HG03139 (cell line): Measurements from ENCODE around the gene MAML3.

ENCODE experiments used
- ATAC-seq: cut with Tn5 transposase; IDR thresholded peaks from one replicate; pipeline ENCODE4 v1.9.1; 2021; ENCODE audit not compliant: unreplicated experiment

Gene MAML3

DNA sequence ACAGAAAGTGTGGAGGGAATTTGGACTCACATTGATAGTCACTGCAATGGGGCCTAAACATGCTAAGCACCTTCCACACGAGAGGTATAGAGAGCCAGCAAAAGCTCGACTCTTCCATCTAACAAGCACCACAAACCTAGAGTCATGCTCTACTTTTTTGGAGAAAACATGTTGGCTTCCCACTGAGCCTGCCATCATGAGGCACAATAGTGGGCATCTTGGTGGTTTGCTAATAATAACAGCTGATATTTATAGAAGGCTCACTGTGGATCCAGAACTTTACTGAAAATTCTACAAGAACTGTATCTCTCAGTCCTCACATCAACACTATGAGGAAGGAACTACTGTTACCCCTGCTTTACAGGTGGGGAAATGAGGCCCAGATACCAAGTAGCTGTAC is 26.6 kb downstream of the MAML3 start:
- no peak for ATAC-seq

DNA sequence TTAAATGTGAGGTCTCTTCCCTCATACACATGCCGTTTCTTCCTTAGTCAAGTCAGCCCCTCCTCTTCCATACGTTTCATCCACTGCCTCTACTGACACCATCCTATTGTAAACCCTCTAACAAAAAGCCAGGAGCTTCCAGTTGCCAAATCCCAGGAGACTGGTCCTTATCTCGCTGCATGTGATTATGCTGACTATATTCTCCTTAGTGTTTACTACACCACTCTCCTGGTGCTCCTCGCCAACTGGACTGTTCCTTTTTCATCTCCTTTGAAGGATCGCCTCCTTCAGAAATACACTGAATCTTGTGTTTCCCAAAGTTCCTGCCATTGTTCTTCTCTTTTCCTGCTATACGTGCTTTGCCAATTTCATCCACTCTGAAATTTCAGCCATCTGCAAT is 27.7 kb downstream of the MAML3 start:
- no peak for ATAC-seq

DNA sequence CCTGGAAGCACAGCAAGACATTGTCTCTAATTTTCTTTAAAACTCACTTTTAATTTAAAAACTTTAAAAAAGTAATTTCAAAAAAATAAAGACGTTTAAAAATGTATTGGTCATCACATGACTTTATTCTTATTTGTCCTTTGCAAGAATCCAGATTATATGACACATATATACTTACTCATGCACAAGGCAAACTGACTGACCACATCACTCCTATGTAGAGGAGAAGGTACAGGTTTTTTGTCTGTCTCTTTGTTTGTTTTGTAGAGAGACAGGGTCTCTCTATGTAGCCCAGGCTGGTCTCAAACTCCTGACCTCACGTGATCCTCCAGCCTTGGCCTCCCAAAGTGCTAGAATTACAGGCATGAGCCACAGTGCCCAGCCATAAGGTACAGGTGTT is 28.6 kb downstream of the MAML3 start:
- no peak for ATAC-seq

DNA sequence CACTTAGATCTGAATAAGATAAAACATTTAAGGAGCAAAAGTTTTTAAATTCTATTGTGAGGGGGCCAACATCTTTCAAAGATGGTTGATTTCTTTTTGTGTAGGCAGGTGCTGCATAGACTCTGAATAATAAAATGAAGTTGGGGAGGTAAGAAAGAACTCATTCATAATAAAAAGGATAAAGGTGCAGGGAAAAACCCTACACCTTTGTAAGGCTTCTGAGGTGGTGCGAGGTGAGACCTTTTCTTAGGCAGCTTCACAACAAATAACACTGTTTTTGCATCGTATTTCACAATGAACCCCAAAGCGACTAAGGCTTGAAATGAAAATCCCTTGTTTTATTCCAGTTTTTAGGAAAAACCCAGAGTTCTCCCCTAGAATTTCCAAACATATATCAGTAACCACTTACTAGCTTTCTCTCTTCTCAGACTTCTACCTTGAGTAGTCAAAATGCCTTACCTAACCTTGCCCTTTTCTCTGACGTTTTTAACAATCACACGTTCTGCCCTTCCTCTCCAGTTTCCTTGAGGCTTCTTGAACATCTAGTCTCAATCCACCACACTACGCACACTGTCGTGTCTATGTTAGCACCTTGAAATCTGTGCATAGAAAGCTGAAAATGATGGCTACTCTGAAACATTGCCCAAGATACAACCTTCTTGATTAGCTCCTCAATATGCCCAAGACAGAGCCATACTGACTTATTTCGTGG is 30.2 kb downstream of the MAML3 start:
- no peak for ATAC-seq

DNA sequence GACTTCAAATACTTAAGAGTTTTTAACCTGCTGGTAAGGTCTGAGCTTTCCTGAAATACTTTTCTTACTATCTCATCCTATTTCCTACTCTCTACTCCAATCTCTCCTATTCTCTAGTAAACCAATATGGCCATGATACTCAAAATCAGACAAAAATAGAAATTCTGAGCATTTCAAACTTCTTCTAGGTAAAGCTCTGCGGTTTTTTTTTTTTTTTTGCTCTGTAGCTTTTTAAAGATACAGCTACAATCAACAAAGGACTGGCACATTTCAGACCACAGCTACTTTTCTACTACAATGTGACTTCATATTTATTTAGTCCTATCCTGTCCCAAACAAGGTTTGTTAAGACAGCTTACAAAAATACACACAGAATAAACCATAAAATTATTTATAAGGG is 31.1 kb downstream of the MAML3 start:
- no peak for ATAC-seq

DNA sequence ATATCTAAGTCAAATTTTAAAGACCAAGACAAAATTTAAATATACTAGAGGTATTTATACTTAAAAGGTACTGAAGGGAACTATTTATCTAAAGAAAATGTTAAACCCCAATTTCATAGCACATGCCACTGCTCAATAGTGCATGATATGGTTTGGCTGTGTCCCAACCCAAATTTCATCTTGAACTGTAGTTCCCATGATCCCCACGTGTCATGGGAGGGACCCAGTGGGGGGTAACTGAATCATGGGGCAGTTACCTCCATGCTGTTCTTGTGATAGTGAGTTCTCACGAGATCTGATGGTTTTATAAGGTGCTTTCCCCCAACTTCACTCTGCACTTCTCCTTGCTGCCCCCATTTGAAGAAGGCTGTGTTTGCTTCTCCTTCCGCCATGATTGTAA is 32.3 kb downstream of the MAML3 start:
- ATAC-seq: no peak

DNA sequence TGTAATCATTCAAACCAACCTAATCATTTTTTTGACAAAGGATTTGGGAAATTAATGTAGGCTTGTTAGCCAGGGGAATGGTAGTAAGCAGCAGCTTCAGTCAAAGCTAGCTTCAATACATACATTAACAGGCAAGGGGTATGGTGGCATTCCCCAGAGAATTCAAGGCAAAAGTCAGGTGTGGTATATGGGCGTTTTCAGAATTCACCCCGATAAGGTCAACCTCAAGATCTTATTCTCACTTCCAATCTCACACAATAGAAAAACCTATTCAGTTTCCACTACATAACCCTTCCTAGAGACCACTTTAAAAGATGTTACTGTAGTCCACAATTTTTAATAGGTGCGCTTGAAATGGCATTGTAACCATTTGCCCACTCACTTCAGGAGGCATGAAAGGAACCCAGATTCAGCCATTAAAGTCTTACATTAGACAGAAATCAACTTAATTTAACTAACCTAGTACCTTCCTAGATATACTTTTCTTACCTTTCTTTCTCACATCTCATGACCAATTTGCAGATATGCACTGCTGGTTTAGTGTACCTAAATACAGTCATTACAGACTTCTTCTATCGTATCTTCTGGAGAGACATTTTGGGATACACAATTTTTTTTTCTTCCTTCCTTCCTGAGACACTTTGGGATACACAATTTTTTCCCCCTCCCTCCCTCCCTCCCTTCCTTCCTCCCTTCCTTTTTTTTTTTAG is 34.9 kb downstream of the MAML3 start:
- no peak for ATAC-seq

DNA sequence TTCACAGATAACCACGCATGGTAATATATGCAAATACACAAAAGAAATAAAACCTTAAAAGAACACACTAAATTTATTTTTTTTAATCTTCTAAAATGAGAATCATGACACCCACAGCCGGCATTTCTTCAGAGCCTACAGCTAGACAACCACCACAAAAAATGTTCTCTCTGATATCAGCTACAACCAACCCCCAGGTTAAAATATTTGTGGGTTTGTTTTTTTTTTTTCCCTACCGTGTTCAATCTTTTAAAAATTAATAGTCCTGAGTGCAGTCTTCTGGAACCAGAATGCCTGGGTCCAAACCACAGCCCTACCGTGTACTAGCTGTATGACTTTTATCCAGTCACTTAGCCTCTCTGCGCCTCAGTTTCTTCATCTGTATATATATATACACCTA is 36.0 kb downstream of the MAML3 start:
- no peak for ATAC-seq

DNA sequence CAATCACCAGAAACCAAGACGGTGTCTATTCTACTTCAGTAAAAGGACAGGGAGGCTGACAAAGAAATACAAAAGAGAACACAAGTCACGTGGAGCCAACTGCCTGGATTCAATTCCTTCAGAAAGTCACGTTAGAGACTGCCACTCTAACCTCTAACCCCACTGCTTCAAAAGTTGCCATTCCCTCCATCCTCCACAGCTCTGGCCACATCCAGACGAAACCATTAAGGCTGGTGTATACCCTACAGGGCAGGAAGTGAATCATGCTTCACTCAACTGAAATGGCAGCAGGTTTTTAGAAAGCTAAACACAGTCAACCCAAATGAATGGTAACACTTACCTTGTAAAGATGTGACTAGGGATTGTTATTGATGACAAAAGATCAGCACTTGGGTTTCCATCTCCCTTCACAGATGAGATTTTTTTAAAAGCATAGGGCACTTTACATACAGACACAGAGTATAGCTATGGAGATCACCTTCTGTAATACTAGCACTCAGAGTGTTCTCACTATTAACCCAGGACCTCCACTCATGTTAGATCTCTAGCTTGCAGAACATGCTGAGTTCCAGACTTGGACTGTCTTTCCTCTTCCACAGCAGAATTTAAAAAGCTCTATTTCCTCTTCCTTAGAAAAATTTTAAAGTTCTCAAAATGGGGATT is 37.4 kb downstream of the MAML3 start:
- ATAC-seq: no peak

DNA sequence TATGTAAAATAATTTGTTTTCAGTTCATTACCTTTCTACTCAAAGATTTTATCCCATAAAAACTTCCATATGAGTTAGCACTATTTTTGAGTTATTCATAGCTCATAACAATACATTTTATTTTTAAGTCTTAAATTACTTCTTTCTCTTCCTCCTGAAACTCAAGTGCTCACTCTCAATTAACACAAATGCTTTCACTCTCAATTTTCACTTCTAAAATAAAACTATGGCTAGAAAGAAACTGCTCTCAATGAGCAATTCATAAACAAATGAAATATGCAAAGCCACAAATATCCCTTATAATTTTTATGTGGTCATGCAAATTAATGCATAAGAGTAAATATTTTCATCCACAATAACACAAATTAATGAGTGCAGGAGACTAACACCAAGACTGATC is 38.8 kb downstream of the MAML3 start:
- no peak for ATAC-seq

DNA sequence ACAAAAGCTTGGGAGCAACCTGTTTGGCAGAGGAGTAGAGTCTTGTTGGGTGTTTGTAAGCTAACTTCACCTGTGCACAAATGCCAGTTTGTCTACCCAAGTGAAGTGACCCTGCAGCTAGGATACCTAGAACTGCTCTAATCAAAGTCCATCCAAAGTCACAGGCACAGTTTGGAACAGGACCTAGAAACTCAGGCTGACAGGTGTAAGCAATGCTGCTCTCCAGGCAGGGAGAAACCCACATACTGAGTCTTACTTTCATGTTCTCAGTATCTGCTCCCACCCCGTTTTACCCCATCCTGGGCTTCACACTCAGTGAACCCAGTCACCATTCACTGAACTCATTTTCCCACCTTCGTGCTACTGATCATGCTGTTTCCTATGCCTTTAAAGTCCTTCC is 40.3 kb downstream of the MAML3 start:
- peak; percentile 51 for ATAC-seq

DNA sequence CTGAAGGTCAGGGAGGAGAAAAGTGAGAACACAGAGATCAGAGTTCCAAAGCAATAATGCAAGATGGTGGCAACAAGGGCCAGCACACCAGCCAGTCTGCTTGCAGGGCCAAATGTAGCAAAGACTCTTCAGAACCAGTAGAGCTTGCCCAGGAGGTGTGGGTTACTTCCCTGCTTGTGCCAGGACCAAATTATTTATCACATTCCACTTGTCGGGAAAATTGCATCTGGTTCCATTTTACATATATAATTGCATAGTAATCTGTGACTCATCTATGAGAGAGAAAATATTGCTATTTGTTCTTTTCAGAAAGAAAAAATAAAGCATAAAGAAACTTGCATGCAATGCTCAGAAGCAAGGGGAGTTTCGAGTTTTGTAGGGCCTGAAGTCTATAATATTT is 41.4 kb downstream of the MAML3 start:
- ATAC-seq: no peak

DNA sequence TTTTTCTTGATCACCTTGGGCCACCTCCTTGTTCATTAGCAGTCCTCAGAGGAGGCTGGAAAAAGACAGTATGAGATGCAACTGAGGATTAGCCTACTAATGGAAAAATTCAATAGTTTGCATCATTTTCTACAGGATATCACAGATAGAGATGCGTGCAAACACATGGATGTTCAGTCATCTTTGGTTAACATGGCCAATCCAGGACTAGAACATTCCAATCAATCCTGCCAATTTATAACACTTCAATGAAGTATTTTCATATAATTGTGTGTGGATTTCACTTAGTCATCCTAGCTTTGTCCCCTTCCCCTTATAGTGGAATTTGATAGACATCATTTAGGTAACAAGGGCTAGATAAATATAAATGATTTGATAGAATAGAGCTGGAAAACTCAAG is 42.7 kb downstream of the MAML3 start:
- no peak for ATAC-seq

DNA sequence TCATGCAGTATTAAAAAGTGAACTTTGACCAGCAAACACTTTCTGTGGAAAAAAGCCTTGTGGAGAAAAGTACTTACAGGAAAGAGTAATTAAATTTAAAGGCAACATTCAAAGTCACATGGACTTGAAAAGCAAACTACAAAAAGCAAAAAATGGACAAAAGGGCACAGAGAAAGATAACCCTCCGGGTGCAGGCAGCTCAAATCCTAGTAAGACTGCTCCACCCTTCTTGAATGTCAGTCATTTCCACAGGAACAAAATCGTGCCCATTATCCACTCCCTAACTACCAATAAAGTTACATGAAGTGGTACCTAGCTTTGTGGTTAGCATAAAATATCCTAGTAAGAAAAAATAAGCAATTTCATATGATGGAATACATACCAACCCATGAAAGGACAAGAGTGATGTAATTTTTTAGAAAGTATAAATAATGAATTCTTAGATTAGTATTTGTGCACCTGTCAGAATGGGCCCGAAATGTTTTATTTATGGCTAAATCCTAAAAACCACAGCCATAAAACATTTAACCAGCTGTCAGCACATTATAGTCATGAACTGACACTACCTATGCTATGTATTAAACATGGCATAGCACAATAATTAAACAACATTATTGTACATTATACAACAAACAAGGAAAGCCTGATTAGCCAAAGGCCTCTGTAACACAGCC is 43.3 kb downstream of the MAML3 start:
- ATAC-seq: no peak

DNA sequence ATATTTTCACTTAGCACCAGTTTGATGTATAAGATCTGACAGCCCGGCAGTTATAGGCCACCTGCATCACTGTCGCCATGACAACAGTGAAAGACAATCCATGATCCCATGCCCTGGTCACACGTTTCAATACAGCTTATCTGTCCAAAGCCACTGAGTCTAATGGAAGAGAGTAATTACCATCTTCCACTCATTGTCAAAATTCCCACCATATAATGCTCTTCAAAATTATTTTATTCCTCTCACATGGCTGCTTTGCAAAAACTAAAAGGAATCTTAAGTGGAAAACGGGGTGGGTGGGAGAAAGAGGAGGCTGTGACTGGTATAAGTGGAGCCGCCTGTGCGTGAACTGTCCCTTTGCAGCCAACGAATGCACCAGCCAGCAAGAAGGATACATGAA is 44.2 kb downstream of the MAML3 start:
- ATAC-seq: no peak

DNA sequence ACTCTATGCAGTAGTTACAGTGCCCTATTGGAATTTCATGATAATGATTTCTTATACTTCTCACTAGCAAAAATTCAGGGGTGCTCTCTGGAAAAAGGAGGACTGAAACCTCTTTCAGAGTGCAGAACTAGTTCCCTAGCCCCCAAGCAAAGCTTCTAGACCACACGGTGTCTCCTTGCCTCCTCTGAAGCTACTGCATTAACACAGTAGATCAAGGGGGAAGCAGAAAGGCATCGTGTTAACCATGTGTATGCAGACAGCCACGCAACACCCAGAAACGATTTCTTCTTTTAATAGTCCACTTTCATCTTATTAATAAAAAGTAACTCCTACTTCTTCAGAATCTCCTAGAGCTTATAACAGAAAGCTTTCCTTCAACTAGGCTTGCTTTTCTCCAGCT is 44.7 kb downstream of the MAML3 start:
- ATAC-seq: no peak

DNA sequence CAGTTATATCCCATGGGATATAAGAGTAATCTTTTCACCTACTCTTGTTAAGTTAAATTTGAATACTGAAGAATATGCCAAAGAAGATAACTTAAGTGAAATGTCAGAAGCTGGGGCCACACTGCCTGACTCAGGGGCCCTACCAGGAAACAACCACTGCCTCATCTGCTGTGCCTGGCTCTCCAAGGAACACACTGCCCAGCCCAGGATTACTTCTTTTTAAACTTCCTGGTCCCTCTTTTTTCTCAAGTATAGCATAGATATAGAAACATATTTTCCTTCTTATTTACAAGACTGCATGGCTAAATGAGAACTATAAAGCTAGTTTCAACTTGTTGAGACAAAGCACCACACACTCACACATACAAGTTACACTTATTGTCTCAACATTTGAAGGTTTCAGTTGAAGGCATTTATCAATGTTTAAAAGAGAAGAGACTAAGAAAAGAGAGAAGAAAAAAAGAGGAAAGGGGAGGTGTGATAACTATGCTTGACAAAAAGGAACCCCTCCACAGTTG is 45.2 kb downstream of the MAML3 start:
- ATAC-seq: no peak

DNA sequence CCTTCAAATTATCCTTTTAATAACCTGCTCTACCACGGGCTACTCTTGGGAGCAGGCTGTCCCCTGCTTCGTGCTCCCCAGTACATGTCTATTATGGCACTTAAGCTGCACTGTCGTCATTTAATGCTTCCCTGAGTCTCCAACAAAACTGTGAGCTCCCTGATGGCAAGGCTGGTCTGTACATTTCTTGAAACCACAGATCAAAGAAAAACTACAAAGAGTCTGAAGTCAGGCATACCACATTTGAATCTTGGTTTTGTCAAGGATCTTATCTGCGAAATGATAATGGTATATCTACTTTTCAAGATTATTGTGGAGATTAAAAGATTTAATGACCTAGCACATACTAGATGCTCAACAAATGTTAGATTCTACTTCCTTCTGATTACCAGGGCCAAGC is 45.7 kb downstream of the MAML3 start:
- ATAC-seq: no peak

DNA sequence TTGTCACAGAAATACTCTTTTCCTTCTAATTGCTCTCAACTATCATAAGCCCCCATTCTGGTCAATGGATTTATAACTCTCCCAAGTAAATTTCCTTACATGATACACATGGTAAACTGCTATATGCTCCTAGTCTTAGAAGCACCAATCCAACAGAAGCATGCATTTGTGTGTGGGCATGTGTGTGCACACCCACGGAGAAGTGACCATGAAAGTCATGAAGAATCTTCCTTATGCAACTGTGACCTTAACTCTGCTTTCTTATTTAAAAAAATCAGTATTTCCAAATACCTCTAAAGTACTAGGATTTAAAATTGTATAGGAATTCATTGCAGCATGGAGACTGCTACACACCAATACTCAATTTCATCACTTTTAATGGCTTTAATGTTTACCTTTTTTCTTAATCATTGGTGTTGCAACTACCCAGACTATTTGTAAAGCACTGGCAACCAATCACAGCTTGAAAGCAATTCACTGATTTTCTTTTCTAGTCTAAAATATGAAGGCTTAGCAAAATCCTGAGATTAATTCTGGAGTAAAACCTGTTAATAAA is 47.6 kb downstream of the MAML3 start:
- no peak for ATAC-seq

DNA sequence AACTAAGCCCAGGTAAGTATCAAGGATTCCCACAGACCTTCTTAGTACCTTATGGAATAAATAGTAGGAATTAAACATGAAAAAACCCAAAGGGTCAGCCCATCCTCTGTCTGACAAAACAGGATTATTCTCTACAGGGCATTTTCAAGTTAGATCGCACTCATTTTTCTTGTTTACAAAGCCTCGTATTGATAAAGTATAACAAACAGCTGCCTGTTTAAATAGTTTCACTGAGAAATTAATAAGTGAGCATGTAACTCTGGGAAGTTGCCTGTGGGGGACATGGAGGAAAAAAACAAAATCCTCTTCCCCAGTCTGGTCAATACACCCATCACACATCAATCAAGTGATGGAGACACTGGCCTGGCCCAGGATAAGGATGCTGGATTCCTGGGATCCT is 48.5 kb downstream of the MAML3 start:
- ATAC-seq: no peak

DNA sequence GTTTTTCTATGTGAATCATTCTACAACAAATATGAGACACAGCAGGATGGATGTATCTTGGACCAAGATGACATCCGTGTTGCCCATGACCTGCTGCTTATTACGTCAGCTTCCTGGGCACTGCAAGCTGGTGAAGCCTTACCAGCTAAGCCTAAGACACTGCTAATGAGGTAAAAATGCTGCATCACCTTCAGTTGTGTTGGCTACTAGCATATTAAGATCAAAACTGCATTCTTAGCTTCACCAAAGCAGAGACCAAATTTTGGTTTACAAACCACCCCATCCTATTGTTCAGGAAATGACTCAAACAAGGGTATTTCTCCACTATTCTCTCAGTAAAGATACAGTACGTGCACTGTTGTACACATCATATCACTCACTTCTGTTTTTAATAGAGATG is 50.3 kb downstream of the MAML3 start:
- ATAC-seq: peak; percentile 60
